ENCODE data around the gene SEC11A. TPM values are rescaled to one million over a fixed set of nuclear protein-coding genes. Genes with fewer than 3 reads are reported as not detected.

Gene SEC11A
- total RNA-seq, 1 donor from 2014 or later = 115 TPM

Other genes with a start within 250 kb of the SEC11A start
- 10.1 and 10.6 TPM in 2 replicates for gene ZSCAN2, start 115.1 kb downstream of the SEC11A start, total RNA-seq
- gene WDR73, start 61.9 kb downstream of the SEC11A start, total RNA-seq = 20.5 and 21.3 TPM in 2 replicates
- gene NMB, start 57.9 kb downstream of the SEC11A start, total RNA-seq = 2.5 and 3.0 TPM in 2 replicates
- 29.3 and 31.3 TPM in 2 replicates for gene ZNF592, start 32.5 kb upstream of the SEC11A start, total RNA-seq
- gene ALPK3, start 101.2 kb upstream of the SEC11A start, total RNA-seq = 0.34 TPM in 2 replicates
- gene SLC28A1, start 168.5 kb upstream of the SEC11A start, total RNA-seq = not detected in 2 replicates